ENCODE results near the gene NDUFB5.

NDUFB5 gene

DNA sequence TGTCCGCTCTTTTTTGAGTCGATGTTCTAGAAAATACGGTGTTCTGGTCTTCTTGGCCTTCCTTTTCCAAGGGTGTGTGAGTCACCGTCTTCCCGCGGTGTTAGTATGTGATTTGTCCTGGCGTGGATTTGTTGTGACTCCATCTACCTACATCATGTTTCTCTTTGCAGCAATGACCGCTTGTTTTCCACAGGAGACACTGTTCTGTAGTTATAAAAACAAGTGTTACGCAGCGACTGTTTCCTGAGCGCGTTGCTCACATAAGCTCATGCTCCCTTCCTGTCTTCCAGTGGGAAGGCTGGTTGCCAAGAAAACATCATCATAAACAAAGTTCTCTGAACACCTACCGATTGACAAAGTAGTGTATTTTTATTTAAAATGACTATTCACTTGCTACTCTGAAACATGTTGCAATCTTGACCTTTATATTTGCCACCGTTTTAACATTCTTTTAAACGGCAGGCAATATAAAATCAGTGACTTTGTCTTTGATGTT is 67.2 kb downstream of the NDUFB5 start:
- TF ChIP-seq, protein P1, sequence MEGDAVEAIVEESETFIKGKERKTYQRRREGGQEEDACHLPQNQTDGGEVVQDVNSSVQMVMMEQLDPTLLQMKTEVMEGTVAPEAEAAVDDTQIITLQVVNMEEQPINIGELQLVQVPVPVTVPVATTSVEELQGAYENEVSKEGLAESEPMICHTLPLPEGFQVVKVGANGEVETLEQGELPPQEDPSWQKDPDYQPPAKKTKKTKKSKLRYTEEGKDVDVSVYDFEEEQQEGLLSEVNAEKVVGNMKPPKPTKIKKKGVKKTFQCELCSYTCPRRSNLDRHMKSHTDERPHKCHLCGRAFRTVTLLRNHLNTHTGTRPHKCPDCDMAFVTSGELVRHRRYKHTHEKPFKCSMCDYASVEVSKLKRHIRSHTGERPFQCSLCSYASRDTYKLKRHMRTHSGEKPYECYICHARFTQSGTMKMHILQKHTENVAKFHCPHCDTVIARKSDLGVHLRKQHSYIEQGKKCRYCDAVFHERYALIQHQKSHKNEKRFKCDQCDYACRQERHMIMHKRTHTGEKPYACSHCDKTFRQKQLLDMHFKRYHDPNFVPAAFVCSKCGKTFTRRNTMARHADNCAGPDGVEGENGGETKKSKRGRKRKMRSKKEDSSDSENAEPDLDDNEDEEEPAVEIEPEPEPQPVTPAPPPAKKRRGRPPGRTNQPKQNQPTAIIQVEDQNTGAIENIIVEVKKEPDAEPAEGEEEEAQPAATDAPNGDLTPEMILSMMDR (IDR thresholded peaks at IDR 0.05; ENCODE audit: extremely low read depth, insufficient read depth, missing control alignments), result no peak
- no peak for DNase-seq (ENCODE audit: low spot score)
- in situ Hi-C loops (cut with MboI; ENCODE audit: low pct_unique_long_range_greater_than_20kb, low sequenced_read_pairs, unreplicated experiment), result no loop called here

- TF ChIP-seq, protein P1 (IDR thresholded peaks at IDR 0.05; ENCODE audit: extremely low read depth, insufficient read depth, missing control alignments), result no peak
- no peak for DNase-seq (ENCODE audit: low spot score)
- in situ Hi-C loops (cut with MboI; ENCODE audit: low pct_unique_long_range_greater_than_20kb, low sequenced_read_pairs, unreplicated experiment), result no loop called here
Measured at GRCh38 chr3:179672918-179673317, 68.3 kb downstream of the NDUFB5 start.

- DNase-seq (ENCODE audit: low spot score), result no peak
- in situ Hi-C loops (cut with MboI; ENCODE audit: low pct_unique_long_range_greater_than_20kb, low sequenced_read_pairs, unreplicated experiment), result no loop called here
- TF ChIP-seq, protein P1 (IDR thresholded peaks at IDR 0.05; ENCODE audit: extremely low read depth, insufficient read depth, missing control alignments), result no peak
Measured at GRCh38 chr3:179673523-179673922, 68.9 kb downstream of the NDUFB5 start.

- in situ Hi-C loops (cut with MboI; ENCODE audit: low pct_unique_long_range_greater_than_20kb, low sequenced_read_pairs, unreplicated experiment), result no loop called here
- TF ChIP-seq, protein P1 (IDR thresholded peaks at IDR 0.05; ENCODE audit: extremely low read depth, insufficient read depth, missing control alignments), result no peak
- no peak for DNase-seq (ENCODE audit: low spot score)
Measured at GRCh38 chr3:179676081-179676480, 71.5 kb downstream of the NDUFB5 start.

Measured in GM13977 (cell line).